Activated CD8-positive, alpha-beta T cell treated with anti-CD3 and anti-CD28 coated beads for 36 hours (primary cell): Measurements from ENCODE around the gene TBC1D8. TPM values are rescaled to one million over a fixed set of nuclear protein-coding genes. Genes with fewer than 3 reads are reported as not detected.

Source experiments
- ATAC-seq: fragments of 200-7000 bp; cut with Tn5 transposase; one replicate; pipeline ENCODE4 v1.10.0; 2021; ENCODE audit warnings: mild to moderate bottlenecking, moderate library complexity
- CTCF ChIA-PET: fragments of 350-600 bp; sonication (Branson Sonifier 250); formaldehyde crosslinking; loops from one replicate; lab custom pipeline; 2021; ENCODE audit warnings: antibody characterized with exemption; lab: Charles Lee
- POLR2A ChIA-PET: fragments of 350-600 bp; sonication (Branson Sonifier 250); formaldehyde crosslinking; loops from one replicate; lab custom pipeline; 2021; ENCODE audit warnings: antibody characterized with exemption; lab: Charles Lee
- DNase-seq: peaks from one replicate; pipeline ENCODE4 v3.0.0-alpha.2; 2020
- H3K27ac Mint-ChIP-seq: one replicate; pipeline ENCODE4 v1.8.0; 2021; ENCODE audit warnings: mild to moderate bottlenecking, mixed read lengths
- H3K27me3 Mint-ChIP-seq: one replicate; pipeline ENCODE4 v1.8.0; 2021; ENCODE audit warnings: mixed read lengths
- H3K36me3 Mint-ChIP-seq: one replicate; pipeline ENCODE4 v1.8.0; 2021; ENCODE audit warnings: low read depth, mixed read lengths
- H3K4me1 Mint-ChIP-seq: one replicate; pipeline ENCODE4 v1.8.0; 2021; ENCODE audit warnings: low read depth, mixed read lengths
- H3K4me3 Mint-ChIP-seq: one replicate; pipeline ENCODE4 v1.8.0; 2021; ENCODE audit warnings: mild to moderate bottlenecking, moderate library complexity, mixed read lengths
- H3K9me3 Mint-ChIP-seq: one replicate; pipeline ENCODE4 v1.8.0; 2021; ENCODE audit warnings: mixed read lengths
- CTCF ChIP-seq: fragments of 200-600 bp; IDR thresholded peaks from one replicate; pipeline ENCODE4 v1.8.0; 2022; ENCODE audit warnings: antibody characterized with exemption, mild to moderate bottlenecking
- intact Hi-C: fragments of 100-400 bp; cut with micrococcal nuclease; formaldehyde crosslinking; loops from one replicate; pipeline ENCODE4 v1.10.0; 2022
- total RNA-seq, 2 experiments: library from RNA; stranded (reverse); gene quantifications; one replicate each; pipeline ENCODE4 v1.2.3, GENCODE V29; 2021

Gene TBC1D8
- total RNA-seq, 2 experiments from 2014 or later, result 3.2 to 3.3 TPM

GRCh38 chr2:101106453-101107181, 44.6 kb downstream of the TBC1D8 start:
- Mint-ChIP-seq H3K4me1 (no peaks in the 10 kb centered on the region), H3K36me3 (no peaks in the 10 kb centered on the region), H3K27ac (no peak overlapping the region), H3K4me3 (no peak overlapping the region), H3K9me3 (peaks cover 7% of the 10 kb centered on the region), H3K27me3 (no peaks in the 10 kb centered on the region)
- no peak for TF ChIP-seq CTCF
- intact Hi-C loops, result no loop called here
- POLR2A ChIA-PET, result no interaction called here
- DNase-seq, result no peak
- no peak for ATAC-seq
- CTCF ChIA-PET, result no interaction called here

- ChIA-PET CTCF (no interaction called here), POLR2A (no interaction called here)
- H3K9me3 Mint-ChIP-seq, result peaks cover 11% of the 10 kb centered on the region
- peaks cover under 1% of the 10 kb centered on the region for H3K27me3 Mint-ChIP-seq
- H3K27ac Mint-ChIP-seq, result no peak overlapping the region
- H3K4me3 Mint-ChIP-seq, result no peak overlapping the region
- H3K36me3 Mint-ChIP-seq, result no peaks in the 10 kb centered on the region
- intact Hi-C loops, result no loop called here
- no peaks in the 10 kb centered on the region for H3K4me1 Mint-ChIP-seq
- DNase-seq (no peak), ATAC-seq (no peak)
- TF ChIP-seq CTCF, result no peak
These were observed 45.5 kb downstream of the TBC1D8 start for GRCh38 chr2:101105654-101106053.

GRCh38 chr2:101097638-101098037, 53.5 kb downstream of the TBC1D8 start:
- Mint-ChIP-seq H3K27me3 (peaks cover 12% of the 10 kb centered on the region), H3K27ac (no peak overlapping the region), H3K4me1 (no peaks in the 10 kb centered on the region), H3K4me3 (no peak overlapping the region), H3K9me3 (peaks cover 19% of the 10 kb centered on the region), H3K36me3 (peaks cover 3% of the 10 kb centered on the region)
- ChIA-PET POLR2A (no interaction called here), CTCF (no interaction called here)
- intact Hi-C loops, result no loop called here
- no peak for TF ChIP-seq CTCF
- ATAC-seq, result no peak
- no peak for DNase-seq

DNA sequence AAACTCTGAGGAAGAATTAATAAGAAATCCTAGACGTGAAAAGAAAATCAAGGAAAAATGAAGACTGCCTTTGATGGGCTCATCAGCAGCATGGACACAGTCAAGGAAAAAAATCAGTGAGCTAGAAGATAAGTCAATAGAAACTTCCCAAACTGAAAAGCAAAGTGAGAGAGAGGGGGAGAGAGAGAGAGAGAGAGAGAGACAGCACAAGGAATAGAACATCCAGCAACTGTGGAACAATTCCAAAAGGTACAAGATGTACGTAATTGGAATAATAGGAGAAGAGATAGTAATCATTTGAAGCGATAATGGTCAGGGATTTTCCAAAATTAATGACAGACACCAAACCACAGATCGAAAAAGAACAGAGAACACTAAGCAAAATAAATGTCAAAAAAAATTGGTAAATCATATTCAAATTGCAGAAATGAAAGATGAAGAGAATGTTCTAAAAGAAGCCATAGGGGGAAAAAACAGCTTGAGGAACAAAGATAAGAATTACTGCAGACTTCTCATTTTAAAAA, 54.5 kb downstream of the TBC1D8 start:
- Mint-ChIP-seq H3K4me1 (no peaks in the 10 kb centered on the region), H3K36me3 (peaks cover 3% of the 10 kb centered on the region), H3K9me3 (peaks cover 19% of the 10 kb centered on the region), H3K4me3 (no peak overlapping the region), H3K27me3 (peaks cover 12% of the 10 kb centered on the region), H3K27ac (no peak overlapping the region)
- ChIA-PET POLR2A (no interaction called here), CTCF (no interaction called here)
- intact Hi-C loops, result no loop called here
- ATAC-seq (no peak), DNase-seq (no peak)
- TF ChIP-seq CTCF, result no peak

- Mint-ChIP-seq H3K27ac (no peak overlapping the region), H3K36me3 (peaks cover 3% of the 10 kb centered on the region), H3K4me1 (peaks cover 3% of the 10 kb centered on the region), H3K9me3 (peaks cover 12% of the 10 kb centered on the region), H3K4me3 (no peak overlapping the region), H3K27me3 (peaks cover 10% of the 10 kb centered on the region)
- no peak for DNase-seq
- ChIA-PET POLR2A (no interaction called here), CTCF (no interaction called here)
- ATAC-seq, result no peak
- TF ChIP-seq CTCF, result no peak
- intact Hi-C loops, result no loop called here
These were observed 56.8 kb downstream of the TBC1D8 start for GRCh38 chr2:101094351-101094750.
